Activated naive CD8-positive, alpha-beta T cell (primary cell): ENCODE data around the gene EIF6.

ENCODE experiments used
- H3K27ac Mint-ChIP-seq: one replicate; pipeline ENCODE4 v1.8.0; 2021; ENCODE audit warnings: mixed read lengths
- H3K27me3 Mint-ChIP-seq: one replicate; pipeline ENCODE4 v1.8.0; 2021; ENCODE audit warnings: mixed read lengths
- H3K36me3 Mint-ChIP-seq: one replicate; pipeline ENCODE4 v1.8.0; 2021; ENCODE audit warnings: mixed read lengths
- H3K4me1 Mint-ChIP-seq: one replicate; pipeline ENCODE4 v1.8.0; 2021; ENCODE audit warnings: low read depth, mixed read lengths
- H3K4me3 Mint-ChIP-seq: one replicate; pipeline ENCODE4 v1.8.0; 2021; ENCODE audit warnings: mild to moderate bottlenecking, mixed read lengths
- H3K9me3 Mint-ChIP-seq: one replicate; pipeline ENCODE4 v1.8.0; 2021; ENCODE audit warnings: low read depth, mixed read lengths

Gene EIF6

DNA sequence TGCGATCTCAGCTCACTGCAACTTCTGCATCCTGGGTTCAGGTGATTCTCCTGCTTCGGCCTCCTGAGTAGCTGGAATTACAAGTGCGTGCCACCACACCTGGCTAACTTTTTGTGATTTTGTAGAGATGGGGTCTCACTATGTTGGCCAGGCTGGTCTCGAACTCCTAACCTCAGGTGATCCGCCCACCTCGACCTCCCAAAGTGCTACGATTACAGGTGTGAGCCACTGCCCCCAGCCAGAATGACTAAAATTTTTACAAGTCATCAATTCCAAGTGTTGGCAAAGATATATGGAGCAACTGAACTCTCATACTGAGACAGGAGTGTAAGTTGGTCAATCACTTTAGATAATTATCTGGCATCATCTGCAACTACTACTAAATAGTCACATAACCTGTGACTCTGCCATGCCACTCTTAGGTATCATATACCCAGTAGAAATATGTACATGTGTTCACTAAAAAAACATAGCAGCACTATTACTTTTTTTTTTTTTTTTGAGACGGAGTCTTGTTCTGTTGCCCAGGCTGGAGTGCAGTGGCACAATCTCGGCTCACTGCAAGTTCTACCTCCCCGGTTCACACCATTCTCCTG lies 3.0 kb downstream of the EIF6 start:
- H3K9me3 Mint-ChIP-seq = no peaks in the 10 kb centered on the region

GRCh38 chr20:35280523-35280922 lies 4.0 kb downstream of the EIF6 start:
- Mint-ChIP-seq H3K9me3 (no peaks in the 10 kb centered on the region), H3K27ac (no peak overlapping the region), H3K36me3 (peaks cover 16% of the 10 kb centered on the region), H3K27me3 (no peaks in the 10 kb centered on the region), H3K4me3 (no peak overlapping the region), H3K4me1 (peaks cover 45% of the 10 kb centered on the region)

More for the DNA sequence above, 3.0 kb downstream of the EIF6 start:
- Mint-ChIP-seq H3K4me3 (peak overlapping the region; percentile 15), H3K27ac (no peak overlapping the region), H3K4me1 (peaks cover 46% of the 10 kb centered on the region), H3K36me3 (peaks cover 16% of the 10 kb centered on the region), H3K27me3 (no peaks in the 10 kb centered on the region)

DNA sequence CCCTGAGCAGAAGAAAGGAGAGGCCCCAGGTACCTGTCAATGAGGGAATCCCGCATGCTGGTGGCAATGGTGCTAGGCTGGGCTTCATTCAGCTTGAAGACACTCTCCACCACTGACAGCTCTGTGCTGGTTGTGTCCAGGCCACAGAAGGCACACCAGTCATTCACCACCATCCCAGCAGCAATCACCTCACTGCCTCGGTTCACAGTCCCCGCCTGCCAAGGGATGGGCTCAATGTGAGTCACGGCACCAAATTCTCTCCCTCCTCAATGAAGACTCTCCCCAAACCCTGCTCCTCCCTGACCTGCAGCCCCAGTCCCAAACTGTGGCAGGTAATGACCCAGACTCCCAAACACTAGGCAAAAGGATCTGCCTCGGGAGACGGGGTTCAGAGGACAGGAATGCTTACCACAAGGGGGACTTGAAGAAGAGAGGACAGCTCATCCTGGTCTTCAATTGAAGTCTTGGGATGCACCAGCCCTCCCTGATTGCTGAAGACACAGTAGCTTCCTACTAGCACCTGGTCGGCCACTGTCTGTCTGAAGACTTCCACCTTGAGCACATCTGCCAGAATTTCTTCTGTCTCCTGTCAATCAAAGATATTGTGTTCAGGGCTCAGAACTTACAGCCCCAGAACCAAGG lies 4.9 kb downstream of the EIF6 start:
- peak overlapping the region; percentile 46 for H3K27ac Mint-ChIP-seq
- H3K9me3 Mint-ChIP-seq = no peaks in the 10 kb centered on the region
- peaks cover 39% of the 10 kb centered on the region for H3K4me1 Mint-ChIP-seq
- H3K36me3 Mint-ChIP-seq = peaks cover 16% of the 10 kb centered on the region
- H3K27me3 Mint-ChIP-seq = no peaks in the 10 kb centered on the region
- H3K4me3 Mint-ChIP-seq = no peak overlapping the region

- Mint-ChIP-seq H3K4me1 (peaks cover 39% of the 10 kb centered on the region), H3K4me3 (peak overlapping the region; percentile 69), H3K36me3 (peaks cover 16% of the 10 kb centered on the region), H3K27ac (peak overlapping the region; percentile 72), H3K9me3 (no peaks in the 10 kb centered on the region), H3K27me3 (no peaks in the 10 kb centered on the region)
Observed at GRCh38 chr20:35279040-35279439, 5.5 kb downstream of the EIF6 start.

DNA sequence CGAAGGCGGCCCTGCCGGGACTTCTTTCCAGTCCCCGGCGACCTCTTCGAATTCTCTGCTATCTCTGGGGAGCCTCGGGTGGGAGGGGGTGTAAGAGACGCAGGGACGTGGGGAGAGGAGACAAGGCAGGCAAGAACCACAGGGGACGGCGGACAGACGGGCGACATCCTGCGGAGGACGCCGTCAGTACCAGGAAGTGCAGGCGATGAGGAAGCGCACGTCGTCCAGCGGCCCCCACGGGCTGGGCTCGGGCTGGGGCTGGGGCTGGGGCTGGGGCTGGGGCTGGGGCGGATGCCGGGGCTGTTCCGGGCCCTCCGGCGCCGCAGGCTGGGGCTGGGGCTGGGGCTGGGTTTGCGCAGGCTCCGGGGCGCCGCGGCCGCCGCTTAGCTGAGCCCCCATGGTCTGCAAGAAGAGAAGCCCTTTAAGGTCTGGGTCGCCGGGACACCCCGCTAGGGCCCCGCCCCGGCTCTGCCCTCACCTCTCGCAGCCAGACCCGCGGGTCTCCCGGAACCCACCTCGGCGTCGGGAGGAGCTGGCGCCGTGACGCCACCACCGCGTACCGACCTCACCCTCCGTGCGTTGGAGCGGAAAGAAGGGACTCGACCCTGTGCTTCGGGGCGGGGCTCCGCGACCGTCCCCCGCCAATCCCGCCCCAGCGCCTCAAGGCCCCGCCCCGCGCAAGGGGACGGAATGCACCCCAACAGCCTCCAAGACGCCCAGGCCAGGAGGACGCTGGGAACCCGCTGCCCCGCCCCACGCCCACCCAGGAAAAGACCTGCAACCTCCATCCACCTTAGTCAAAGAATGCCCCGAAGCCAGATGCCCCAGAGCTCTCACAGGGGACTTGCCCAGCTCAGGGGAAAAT lies 6.8 kb downstream of the EIF6 start, which contains the start of gene MMP24OS:
TSS of gene MMP24OS (minus strand) at position 592 of the 865 bp plus-strand sequence. CDS start at position 399, 193 bp downstream.
- H3K36me3 Mint-ChIP-seq = peaks cover 14% of the 10 kb centered on the region
- H3K4me3 Mint-ChIP-seq = peak within 1 kb of the TSS; percentile 98
- peak within 1 kb of the TSS; percentile 98 for H3K27ac Mint-ChIP-seq
- H3K4me1 Mint-ChIP-seq = peaks cover 32% of the 10 kb centered on the region
- H3K27me3 Mint-ChIP-seq = no peaks in the 10 kb centered on the region
- no peaks in the 10 kb centered on the region for H3K9me3 Mint-ChIP-seq

DNA sequence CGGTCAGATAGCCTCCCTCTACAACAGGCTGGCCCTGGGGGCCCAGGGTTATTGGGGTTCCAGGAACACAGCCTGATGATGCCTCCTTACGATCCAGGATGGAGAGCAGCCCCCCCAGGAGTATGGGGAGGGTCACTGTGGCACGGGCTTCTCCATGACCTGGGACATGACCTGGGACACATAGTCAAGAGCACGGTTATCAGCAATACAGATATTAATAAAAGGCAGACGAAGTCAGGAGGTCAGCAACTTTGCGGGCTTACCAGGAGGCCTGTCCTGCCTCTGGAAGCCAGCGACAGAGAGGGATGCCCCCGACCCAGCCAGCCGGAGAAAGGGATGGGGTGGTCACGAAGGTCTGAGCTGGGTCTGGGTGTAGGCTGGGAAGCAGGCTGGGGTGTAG lies 7.4 kb downstream of the EIF6 start:
- Mint-ChIP-seq H3K4me3 (peak overlapping the region; percentile 98), H3K36me3 (peaks cover 12% of the 10 kb centered on the region), H3K4me1 (peaks cover 29% of the 10 kb centered on the region), H3K27me3 (no peaks in the 10 kb centered on the region), H3K9me3 (no peaks in the 10 kb centered on the region), H3K27ac (peak overlapping the region; percentile 98)

- H3K9me3 Mint-ChIP-seq = no peaks in the 10 kb centered on the region
- H3K4me3 Mint-ChIP-seq = peak overlapping the region; percentile 98
- no peaks in the 10 kb centered on the region for H3K27me3 Mint-ChIP-seq
- H3K27ac Mint-ChIP-seq = peak overlapping the region; percentile 98
- H3K4me1 Mint-ChIP-seq = peaks cover 23% of the 10 kb centered on the region
- peaks cover 10% of the 10 kb centered on the region for H3K36me3 Mint-ChIP-seq
Observed at GRCh38 chr20:35276408-35276807, 8.2 kb downstream of the EIF6 start.

DNA sequence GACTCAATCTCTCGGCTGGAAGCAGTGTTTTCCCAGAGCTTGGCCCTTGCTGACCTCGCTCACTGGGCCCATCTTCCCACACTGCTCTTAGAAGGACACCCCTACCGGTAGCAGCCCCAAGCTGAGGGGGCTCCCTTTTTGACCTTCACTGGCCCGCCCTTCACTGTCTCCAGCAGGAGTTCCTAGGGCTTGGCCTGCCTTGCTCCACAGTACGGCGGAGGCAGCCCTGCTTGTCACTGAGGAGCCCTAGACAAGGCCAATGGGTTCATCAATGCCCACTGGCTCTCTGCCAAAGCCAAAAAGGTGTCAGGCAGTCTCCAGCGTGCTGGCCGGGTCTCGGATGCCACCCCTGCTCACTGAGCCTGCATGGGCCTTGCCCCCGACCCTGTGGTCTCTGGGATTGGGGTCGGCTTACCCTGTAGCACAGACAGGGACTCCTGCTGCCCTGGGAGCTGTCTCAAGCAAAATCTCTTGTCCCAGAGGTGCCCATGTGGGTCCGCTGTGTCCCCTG lies 8.8 kb downstream of the EIF6 start:
- no peaks in the 10 kb centered on the region for H3K27me3 Mint-ChIP-seq
- peaks cover 23% of the 10 kb centered on the region for H3K4me1 Mint-ChIP-seq

DNA sequence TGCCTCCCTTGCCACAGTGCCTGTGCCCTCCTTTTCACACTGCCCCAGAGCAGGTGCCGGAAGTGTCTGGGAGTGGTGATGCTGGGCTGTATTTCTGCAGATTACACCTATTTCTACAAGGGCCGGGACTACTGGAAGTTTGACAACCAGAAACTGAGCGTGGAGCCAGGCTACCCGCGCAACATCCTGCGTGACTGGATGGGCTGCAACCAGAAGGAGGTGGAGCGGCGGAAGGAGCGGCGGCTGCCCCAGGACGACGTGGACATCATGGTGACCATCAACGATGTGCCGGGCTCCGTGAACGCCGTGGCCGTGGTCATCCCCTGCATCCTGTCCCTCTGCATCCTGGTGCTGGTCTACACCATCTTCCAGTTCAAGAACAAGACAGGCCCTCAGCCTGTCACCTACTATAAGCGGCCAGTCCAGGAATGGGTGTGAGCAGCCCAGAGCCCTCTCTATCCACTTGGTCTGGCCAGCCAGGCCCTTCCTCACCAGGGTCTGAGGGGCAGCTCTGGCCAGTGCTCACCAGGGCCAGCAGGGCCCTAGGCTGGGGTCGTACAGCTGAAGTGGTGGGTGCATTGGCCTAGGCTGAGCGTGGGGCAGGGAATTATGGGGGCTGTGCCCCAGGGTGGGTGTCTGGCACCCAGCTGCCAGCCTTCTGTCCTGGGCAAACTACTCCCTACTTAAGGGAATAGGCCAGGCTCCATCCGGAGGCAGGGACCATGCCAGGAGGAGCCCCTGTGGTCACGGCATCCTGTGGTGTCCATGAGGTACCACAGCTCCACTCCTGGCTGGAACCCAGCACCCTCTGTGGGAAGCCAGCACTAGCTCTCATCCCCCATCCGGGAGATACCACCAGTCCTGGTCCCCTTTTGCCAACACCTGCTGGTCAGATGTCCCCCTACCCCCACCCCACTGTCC lies 10.1 kb downstream of the EIF6 start:
- H3K4me3 Mint-ChIP-seq = no peak overlapping the region
- peaks cover 18% of the 10 kb centered on the region for H3K4me1 Mint-ChIP-seq
- H3K9me3 Mint-ChIP-seq = no peaks in the 10 kb centered on the region
- H3K36me3 Mint-ChIP-seq = peaks cover 3% of the 10 kb centered on the region
- no peaks in the 10 kb centered on the region for H3K27me3 Mint-ChIP-seq
- no peak overlapping the region for H3K27ac Mint-ChIP-seq

More for the DNA sequence above, 8.8 kb downstream of the EIF6 start:
- H3K9me3 Mint-ChIP-seq = no peaks in the 10 kb centered on the region
- peaks cover 10% of the 10 kb centered on the region for H3K36me3 Mint-ChIP-seq
- no peak overlapping the region for H3K27ac Mint-ChIP-seq
- peak overlapping the region; percentile 56 for H3K4me3 Mint-ChIP-seq

DNA sequence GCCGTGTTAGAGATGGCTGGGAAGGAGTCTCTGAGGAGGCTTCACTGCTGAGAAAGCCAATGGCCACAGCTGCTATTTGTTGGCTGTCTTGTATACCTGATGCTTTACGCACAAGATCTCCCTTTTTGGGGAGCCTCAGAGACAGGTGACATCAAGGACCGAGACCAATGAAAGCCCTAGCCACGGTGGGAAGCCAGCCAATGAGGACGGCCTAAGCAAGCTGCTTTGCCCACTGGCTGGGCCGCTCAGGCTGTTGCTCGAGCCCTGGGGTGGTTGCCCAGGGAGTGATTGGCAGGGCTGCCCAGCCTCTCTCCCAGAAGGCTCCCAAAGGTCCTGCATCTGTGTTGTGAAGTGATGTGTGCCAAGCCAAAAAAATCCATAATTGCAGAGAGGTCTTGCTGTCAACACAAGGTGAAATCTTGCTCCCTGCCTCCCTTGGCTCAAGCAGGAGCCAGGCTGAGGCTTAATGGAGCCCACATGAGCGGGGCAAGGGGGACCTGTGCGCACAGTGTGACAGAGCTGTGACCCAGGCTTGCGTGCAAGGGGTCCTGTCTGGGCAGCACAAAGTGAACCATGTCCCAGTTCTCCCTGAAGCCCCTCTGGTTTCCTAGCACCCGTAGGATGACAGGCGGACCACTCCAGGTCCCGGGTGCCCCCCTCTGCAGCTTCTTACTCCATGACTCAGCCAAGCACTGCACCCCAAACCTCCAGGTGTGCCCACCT lies 11.0 kb downstream of the EIF6 start:
- H3K27ac Mint-ChIP-seq = peak overlapping the region; percentile 37
- no peak overlapping the region for H3K4me3 Mint-ChIP-seq
- no peaks in the 10 kb centered on the region for H3K9me3 Mint-ChIP-seq
- no peaks in the 10 kb centered on the region for H3K27me3 Mint-ChIP-seq
- H3K4me1 Mint-ChIP-seq = peaks cover 15% of the 10 kb centered on the region
- peaks cover 3% of the 10 kb centered on the region for H3K36me3 Mint-ChIP-seq

DNA sequence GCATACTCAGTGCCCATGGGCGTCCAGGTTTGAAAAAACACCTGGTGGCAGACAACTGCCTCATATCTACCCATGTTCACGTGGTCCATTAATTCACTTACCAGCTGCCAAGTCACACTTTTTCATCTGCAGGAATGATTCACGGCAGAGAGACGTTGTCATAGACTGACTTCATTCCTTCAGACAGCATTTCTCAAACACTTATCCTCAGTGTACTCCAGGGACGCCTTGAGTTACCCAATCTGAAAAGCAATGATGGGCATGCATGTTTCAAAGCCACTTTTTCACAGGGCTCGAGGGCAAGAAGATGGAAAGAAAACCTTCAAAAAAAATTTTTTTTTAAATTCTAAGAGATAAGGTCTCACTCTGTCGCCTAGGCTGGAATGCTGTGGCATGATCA lies 12.7 kb downstream of the EIF6 start:
- H3K36me3 Mint-ChIP-seq = no peaks in the 10 kb centered on the region
- no peak overlapping the region for H3K27ac Mint-ChIP-seq

GRCh38 chr20:35271073-35271882 lies 13.3 kb downstream of the EIF6 start:
- H3K4me3 Mint-ChIP-seq = no peak overlapping the region
- no peaks in the 10 kb centered on the region for H3K27me3 Mint-ChIP-seq
- H3K27ac Mint-ChIP-seq = peak overlapping the region; percentile 34
- peaks cover 4% of the 10 kb centered on the region for H3K4me1 Mint-ChIP-seq
- H3K36me3 Mint-ChIP-seq = no peaks in the 10 kb centered on the region
- no peaks in the 10 kb centered on the region for H3K9me3 Mint-ChIP-seq

More for the DNA sequence above, 12.7 kb downstream of the EIF6 start:
- no peak overlapping the region for H3K4me3 Mint-ChIP-seq
- H3K4me1 Mint-ChIP-seq = peaks cover 7% of the 10 kb centered on the region
- no peaks in the 10 kb centered on the region for H3K9me3 Mint-ChIP-seq
- H3K27me3 Mint-ChIP-seq = no peaks in the 10 kb centered on the region
